SU-DHL-6 (cell line): ENCODE data around the gene ANKEF1.

Experiments used
- CTCF ChIP-seq: fragments of 200-600 bp; sonication (generic); IDR thresholded peaks from one replicate; pipeline ENCODE4 v1.5.1; 2017; ENCODE audit warnings: antibody characterized with exemption, mild to moderate bottlenecking, low read length, moderate library complexity; ENCODE audit not compliant: insufficient read depth, poor library complexity, severe bottlenecking
- EZH2phosphoT487 ChIP-seq: fragments of 200-600 bp; sonication (generic), shearing (Covaris generic); conservative IDR thresholded peaks from 2 replicates; pipeline ENCODE4 v1.6.1; 2018; ENCODE audit warnings: mild to moderate bottlenecking, antibody characterized with exemption, low read length, moderate library complexity, mixed read lengths

DNA sequence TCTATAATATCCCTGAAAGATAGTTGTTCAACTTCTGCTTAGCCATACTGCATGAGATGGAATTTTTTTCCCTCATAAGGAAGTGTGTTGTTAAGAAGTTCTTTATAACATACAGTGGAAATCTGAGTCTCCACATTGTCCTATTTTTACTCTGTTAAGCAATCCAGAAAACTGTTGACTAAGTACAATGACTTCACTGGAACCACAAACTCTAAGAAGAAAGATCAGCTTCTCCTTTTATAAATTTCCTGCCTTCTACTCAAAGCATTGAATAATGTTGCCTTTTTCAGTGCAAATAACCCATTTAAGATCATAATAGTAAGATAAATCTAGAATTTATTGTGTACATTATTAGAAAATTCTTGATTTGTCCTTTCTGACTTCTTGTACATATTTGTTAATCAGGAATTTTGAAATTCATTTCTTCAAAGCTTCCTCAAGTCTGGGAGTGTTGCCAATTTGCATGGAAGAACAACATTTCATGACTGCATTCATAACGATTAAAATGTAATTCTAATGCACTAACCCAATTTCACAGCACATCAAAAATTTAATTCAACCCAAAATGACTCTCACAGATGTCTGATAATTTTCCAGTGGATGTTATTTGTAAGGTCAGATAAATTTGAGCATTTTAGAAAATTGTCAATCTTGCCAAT, 45.6 kb upstream of the ANKEF1 start:
- TF ChIP-seq CTCF (no peak), EZH2phosphoT487 (no peak)
